GM23248 (cell line): ENCODE results near the gene SAPCD2. TPM values are rescaled to one million over a fixed set of nuclear protein-coding genes. Genes with fewer than 3 reads are reported as not detected.

Source experiments
- DNase-seq: peaks from one replicate; pipeline ENCODE4 v3.0.0-alpha.2; 2015
- H2AFZ ChIP-seq: fragments of 200-600 bp; sonication (generic); 2 replicates; pipeline ENCODE4 v1.6.1; 2016; ENCODE audit warnings: antibody characterized with exemption
- H3F3A ChIP-seq: fragments of 200-600 bp; sonication (generic); 2 replicates; pipeline ENCODE4 v1.6.1; 2016; ENCODE audit warnings: mild to moderate bottlenecking, antibody characterized with exemption, mixed run types; ENCODE audit not compliant: insufficient read depth
- H3K27ac ChIP-seq: fragments of 200-600 bp; sonication (generic); 2 replicates; pipeline ENCODE4 v1.5.1; 2016; ENCODE audit warnings: mild to moderate bottlenecking
- H3K27me3 ChIP-seq: fragments of 200-600 bp; sonication (generic); replicated peaks from 2 replicates; pipeline ENCODE4 v1.6.1; 2016; ENCODE audit warnings: mild to moderate bottlenecking; ENCODE audit not compliant: insufficient read depth
- H3K36me3 ChIP-seq: fragments of 200-600 bp; sonication (generic); 2 replicates; pipeline ENCODE4 v1.6.1; 2016; ENCODE audit warnings: low read depth, mild to moderate bottlenecking
- H3K4me1 ChIP-seq: fragments of 200-600 bp; sonication (generic); 2 replicates; pipeline ENCODE4 v1.6.1; 2016; ENCODE audit warnings: mild to moderate bottlenecking; ENCODE audit not compliant: insufficient read depth
- H3K4me2 ChIP-seq: fragments of 200-600 bp; sonication (generic); one replicate; pipeline ENCODE4 v1.6.1; 2016; ENCODE audit warnings: mild to moderate bottlenecking; ENCODE audit not compliant: unreplicated experiment
- H3K4me3 ChIP-seq: fragments of 200-600 bp; sonication (generic); 2 replicates; pipeline ENCODE4 v1.5.1; 2016; ENCODE audit warnings: mild to moderate bottlenecking
- H3K79me2 ChIP-seq: fragments of 200-600 bp; sonication (generic); 2 replicates; pipeline ENCODE4 v1.6.1; 2016; ENCODE audit warnings: mild to moderate bottlenecking; ENCODE audit not compliant: insufficient read depth
- H3K9ac ChIP-seq: fragments of 200-600 bp; sonication (generic); 2 replicates; pipeline ENCODE4 v1.6.1; 2016; ENCODE audit warnings: mild to moderate bottlenecking
- H3K9me2 ChIP-seq: fragments of 200-600 bp; sonication (generic); 2 replicates; pipeline ENCODE4 v1.6.1; 2016; ENCODE audit warnings: mixed run types, mild to moderate bottlenecking, moderate library complexity; ENCODE audit not compliant: insufficient read depth
- H3K9me3 ChIP-seq: fragments of 200-600 bp; sonication (generic); one replicate; pipeline ENCODE4 v1.6.1; 2017; ENCODE audit warnings: low read depth
- H4K20me1 ChIP-seq: fragments of 200-600 bp; sonication (generic); 2 replicates; pipeline ENCODE4 v1.6.0; 2016; ENCODE audit not compliant: insufficient read depth
- EZH2 ChIP-seq: fragments of 200-600 bp; sonication (generic); IDR thresholded peaks from 2 replicates; pipeline ENCODE4 v1.6.1; 2018; ENCODE audit warnings: antibody characterized with exemption, mild to moderate bottlenecking; ENCODE audit not compliant: insufficient read depth, poor library complexity, severe bottlenecking
- EZH2phosphoT487 ChIP-seq: fragments of 200-600 bp; sonication (generic); IDR thresholded peaks from 2 replicates; pipeline ENCODE4 v1.6.1; 2018; ENCODE audit warnings: antibody characterized with exemption, moderate library complexity, mild to moderate bottlenecking, low read depth; ENCODE audit not compliant: insufficient read depth
- WGBS, 2 experiments: methylation state at CpG; one replicate each; pipeline ENCODE4 v1.1.6; 2015 to 2017; ENCODE audit warnings: low lambda C conversion rate in 2 of 2, low coverage in 1 of 2; ENCODE audit errors: missing lambda C conversion rate in 2 of 2; 5-methylcytosine and 5-hydroxymethylcytosine counted together
- in situ Hi-C: fragments of 300-500 bp; cut with MboI; formaldehyde crosslinking; loops from 2 replicates; pipeline ENCODE4 v1.15.0; 2020
- polyA plus RNA-seq: library from polyadenylated mRNA; unstranded; fragments of >200 nt; fragmentation: Nextera tagmentation; extraction: Ambion mirVana; gene quantifications from 2 replicates; pipeline ENCODE4 v1.2.1, GENCODE V29; 2016
- total RNA-seq: library from RNA; depleted of rRNA; stranded (reverse); fragments of >200 nt; shearing (Covaris generic); gene quantifications from 2 replicates; pipeline ENCODE4 v1.2.3, GENCODE V29; 2014

The SAPCD2 gene
- total and polyA plus RNA-seq, 2 experiments from 2014 or later, result 0.88 to 5.4 TPM

DNA sequence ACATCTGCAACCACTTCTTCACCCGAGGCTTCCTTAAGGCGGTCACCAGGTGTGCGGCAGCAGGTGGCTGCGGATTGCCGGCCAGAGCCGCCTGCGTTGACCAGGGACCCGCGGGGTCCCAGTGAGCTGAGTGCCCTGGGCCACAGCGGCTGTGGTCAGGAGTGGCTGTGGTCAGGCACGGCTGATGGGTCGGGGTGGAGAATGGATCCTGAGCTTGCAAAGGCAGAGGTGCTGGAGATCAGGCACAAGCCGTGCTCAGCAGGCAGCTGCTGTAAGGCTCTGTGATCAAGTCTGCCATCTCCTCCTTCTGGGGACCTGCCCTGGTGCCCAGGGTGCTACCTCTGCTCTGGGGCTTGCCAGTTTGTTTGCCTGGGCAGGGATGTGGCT lies 9.0 kb upstream of the SAPCD2 start:
- no peak overlapping the region for H3K4me3 ChIP-seq

GRCh38 chr9:137078701-137079400 lies 8.5 kb upstream of the SAPCD2 start:
- Histone ChIP-seq H3K79me2 (peaks cover 6% of the 10 kb centered on the region; the same call in 1 of the 2 replicates), H3K36me3 (0 out of 2 replicates have a peak, but pooled peaks cover 2% of the 10 kb centered on the region), H3K9me3 (no peaks in the 10 kb centered on the region), H3K9ac (no peak overlapping the region), H3K27ac (no peak overlapping the region), H2AFZ (no peak overlapping the region), H3K4me1 (peaks cover 11% of the 10 kb centered on the region), H3K9me2 (no peaks in the 10 kb centered on the region), H3K27me3 (no peaks in the 10 kb centered on the region), H4K20me1 (no peaks in the 10 kb centered on the region), H3K4me3 (no peak overlapping the region), H3F3A (peaks cover 16% of the 10 kb centered on the region), H3K4me2 (no peak overlapping the region)
- TF ChIP-seq EZH2phosphoT487 (no peak), EZH2 (no peak)
- 79 to 88% methylated on average over 36 to 50 of the region's 51 CpGs for WGBS, 2 experiments
- DNase-seq, result no peak
- in situ Hi-C loops, result no loop called here

More for the DNA sequence above, 9.0 kb upstream of the SAPCD2 start:
- H3K79me2 ChIP-seq, result peaks cover 6% of the 10 kb centered on the region; the same call in 1 of the 2 replicates
- H3K9me2 ChIP-seq, result no peaks in the 10 kb centered on the region
- H3K27ac ChIP-seq, result no peak overlapping the region
- H3K27me3 ChIP-seq, result no peaks in the 10 kb centered on the region
- no peak overlapping the region for H3K4me2 ChIP-seq
- 0 out of 2 replicates have a peak, but pooled peaks cover 2% of the 10 kb centered on the region for H3K36me3 ChIP-seq
- DNase-seq, result no peak
- peaks cover 16% of the 10 kb centered on the region for H3K4me1 ChIP-seq
- H3K9ac ChIP-seq, result no peak overlapping the region
- in situ Hi-C loops, result no loop called here
- TF ChIP-seq EZH2, result no peak
- TF ChIP-seq EZH2phosphoT487, result no peak
- H3F3A ChIP-seq, result peaks cover 22% of the 10 kb centered on the region
- no peak overlapping the region for H2AFZ ChIP-seq
- no peaks in the 10 kb centered on the region for H4K20me1 ChIP-seq
- H3K9me3 ChIP-seq, result no peaks in the 10 kb centered on the region
- 91 to 92% methylated on average over 13 of the region's 13 CpGs for WGBS, 2 experiments

GRCh38 chr9:137077758-137078693 lies 7.7 kb upstream of the SAPCD2 start:
- in situ Hi-C loops, result no loop called here
- Histone ChIP-seq H3K4me2 (peak overlapping the region; percentile 81), H3F3A (peaks cover 11% of the 10 kb centered on the region), H3K4me3 (peak overlapping the region; percentile 79), H2AFZ (peak overlapping the region; percentile 70), H3K9me3 (no peaks in the 10 kb centered on the region), H3K36me3 (0 out of 2 replicates have a peak, but pooled peaks cover 2% of the 10 kb centered on the region), H3K9ac (peak overlapping the region; percentile 68), H4K20me1 (no peaks in the 10 kb centered on the region), H3K79me2 (peaks cover 6% of the 10 kb centered on the region; the same call in 1 of the 2 replicates), H3K9me2 (no peaks in the 10 kb centered on the region), H3K27ac (no peak overlapping the region), H3K27me3 (no peaks in the 10 kb centered on the region), H3K4me1 (peaks cover 5% of the 10 kb centered on the region)
- WGBS, 2 experiments, result 36 to 65% methylated on average over 24 to 50 of the region's 76 CpGs
- TF ChIP-seq EZH2 (no peak), EZH2phosphoT487 (no peak)
- peak; percentile 27 for DNase-seq

- Histone ChIP-seq H4K20me1 (no peaks in the 10 kb centered on the region), H3K36me3 (0 out of 2 replicates have a peak, but pooled peaks cover 2% of the 10 kb centered on the region), H3K27me3 (no peaks in the 10 kb centered on the region), H2AFZ (peak within 1 kb of the TSS; percentile 74), H3K4me2 (peak within 1 kb of the TSS; percentile 81), H3K27ac (no peak within 1 kb of the TSS), H3K79me2 (peaks cover 6% of the 10 kb centered on the region; the same call in 1 of the 2 replicates), H3F3A (peaks cover 5% of the 10 kb centered on the region; the same call in 1 of the 2 replicates), H3K9ac (peak within 1 kb of the TSS; percentile 68), H3K4me1 (no peaks in the 10 kb centered on the region), H3K4me3 (peak within 1 kb of the TSS; percentile 79), H3K9me3 (no peaks in the 10 kb centered on the region), H3K9me2 (no peaks in the 10 kb centered on the region)
- WGBS, 2 experiments, result 4 to 5% methylated on average over 43 to 54 of the region's 87 CpGs
- in situ Hi-C loops, result no loop called here
- peak; percentile 78 for DNase-seq
- no peak for TF ChIP-seq EZH2phosphoT487
- no peak for TF ChIP-seq EZH2
Observed at GRCh38 chr9:137077010-137077747, 6.8 kb upstream of the SAPCD2 start, which contains the start of gene UAP1L1. UAP1L1 (plus strand) TSS chr9:137077517; CDS start chr9:137077533, 16 bp downstream.
